ENCODE measurements around the gene HMCN2.

The HMCN2 gene

DNA sequence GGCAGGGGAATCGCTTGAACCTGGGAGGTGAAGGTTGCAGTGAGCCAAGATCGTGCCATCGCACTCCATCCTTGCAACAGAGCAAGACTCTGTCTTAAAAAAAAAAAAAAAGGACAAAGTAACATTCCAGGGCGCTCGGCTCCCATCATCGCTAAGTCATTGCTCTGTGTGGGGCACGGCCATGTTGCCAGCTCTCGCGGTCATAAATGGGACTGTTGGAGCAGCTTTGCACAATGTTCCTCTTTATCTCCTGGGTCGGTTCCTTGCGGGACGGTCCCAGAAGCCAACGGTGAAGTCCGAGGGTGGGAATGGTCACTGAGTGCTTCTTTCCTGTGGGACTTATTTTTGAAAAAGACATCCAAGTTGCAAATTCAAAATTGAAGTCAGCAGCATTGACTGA lies 65.5 kb downstream of the HMCN2 start:
- H3K27ac ChIP-seq, result no peak overlapping the region
- TF ChIP-seq, protein P1, sequence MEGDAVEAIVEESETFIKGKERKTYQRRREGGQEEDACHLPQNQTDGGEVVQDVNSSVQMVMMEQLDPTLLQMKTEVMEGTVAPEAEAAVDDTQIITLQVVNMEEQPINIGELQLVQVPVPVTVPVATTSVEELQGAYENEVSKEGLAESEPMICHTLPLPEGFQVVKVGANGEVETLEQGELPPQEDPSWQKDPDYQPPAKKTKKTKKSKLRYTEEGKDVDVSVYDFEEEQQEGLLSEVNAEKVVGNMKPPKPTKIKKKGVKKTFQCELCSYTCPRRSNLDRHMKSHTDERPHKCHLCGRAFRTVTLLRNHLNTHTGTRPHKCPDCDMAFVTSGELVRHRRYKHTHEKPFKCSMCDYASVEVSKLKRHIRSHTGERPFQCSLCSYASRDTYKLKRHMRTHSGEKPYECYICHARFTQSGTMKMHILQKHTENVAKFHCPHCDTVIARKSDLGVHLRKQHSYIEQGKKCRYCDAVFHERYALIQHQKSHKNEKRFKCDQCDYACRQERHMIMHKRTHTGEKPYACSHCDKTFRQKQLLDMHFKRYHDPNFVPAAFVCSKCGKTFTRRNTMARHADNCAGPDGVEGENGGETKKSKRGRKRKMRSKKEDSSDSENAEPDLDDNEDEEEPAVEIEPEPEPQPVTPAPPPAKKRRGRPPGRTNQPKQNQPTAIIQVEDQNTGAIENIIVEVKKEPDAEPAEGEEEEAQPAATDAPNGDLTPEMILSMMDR (IDR thresholded peaks at IDR 0.05), result no peak
- TF ChIP-seq ZFX (IDR thresholded peaks at IDR 0.05; ENCODE audit: borderline replicate concordance), result no peak

DNA sequence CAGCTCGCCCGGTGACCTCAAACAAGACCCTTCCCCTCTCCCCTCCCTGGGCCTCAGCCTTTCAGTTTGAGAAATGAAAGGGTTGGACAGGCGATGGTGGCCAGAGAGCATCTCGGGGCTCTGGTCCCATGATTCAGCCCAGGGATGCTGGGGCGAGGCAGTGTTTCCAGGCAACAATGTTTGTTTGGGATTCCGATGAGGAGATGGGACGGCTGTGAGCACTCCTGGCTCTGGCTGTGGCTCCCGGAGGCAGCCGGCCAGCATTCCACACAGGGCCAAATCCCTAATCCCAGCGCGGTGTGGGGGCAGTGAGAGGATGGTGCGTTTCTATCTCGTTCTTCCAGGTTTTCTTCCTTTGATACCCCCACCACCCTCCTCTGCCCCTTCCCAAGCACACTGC lies 66.0 kb downstream of the HMCN2 start:
- H3K27ac ChIP-seq, result no peak overlapping the region
- TF ChIP-seq, protein P1 (IDR thresholded peaks at IDR 0.05), result no peak
- TF ChIP-seq ZFX (IDR thresholded peaks at IDR 0.05; ENCODE audit: borderline replicate concordance), result no peak

DNA sequence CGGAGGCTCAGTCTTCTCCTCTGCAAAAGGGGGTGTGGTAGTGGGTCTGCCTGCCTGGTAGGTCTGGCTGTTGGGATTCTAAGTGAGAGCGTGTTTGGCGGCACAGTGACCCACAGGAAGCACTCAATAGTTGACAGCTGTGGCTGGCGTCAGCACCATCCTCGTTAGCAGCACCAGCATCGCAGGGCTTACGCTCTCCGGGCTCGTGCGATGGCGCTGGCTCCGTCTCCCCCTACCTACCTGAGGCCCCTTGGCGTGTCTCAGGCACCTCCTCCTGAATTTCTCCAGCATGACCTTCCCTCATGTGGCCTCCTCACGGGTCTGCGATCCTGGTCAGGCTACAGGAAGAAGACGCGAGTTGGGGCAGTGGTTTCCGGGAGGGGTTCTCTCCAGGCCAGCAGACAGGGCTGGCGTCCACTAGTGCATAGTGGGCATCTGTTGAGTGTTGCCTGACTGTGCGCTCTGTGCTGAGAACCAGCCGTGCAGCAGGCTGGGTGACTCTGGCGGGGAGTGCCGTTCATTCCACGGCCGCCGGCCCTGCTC lies 66.9 kb downstream of the HMCN2 start:
- TF ChIP-seq, protein P1 (IDR thresholded peaks at IDR 0.05), result no peak
- TF ChIP-seq ZFX (IDR thresholded peaks at IDR 0.05; ENCODE audit: borderline replicate concordance), result no peak
- H3K27ac ChIP-seq, result no peak overlapping the region

DNA sequence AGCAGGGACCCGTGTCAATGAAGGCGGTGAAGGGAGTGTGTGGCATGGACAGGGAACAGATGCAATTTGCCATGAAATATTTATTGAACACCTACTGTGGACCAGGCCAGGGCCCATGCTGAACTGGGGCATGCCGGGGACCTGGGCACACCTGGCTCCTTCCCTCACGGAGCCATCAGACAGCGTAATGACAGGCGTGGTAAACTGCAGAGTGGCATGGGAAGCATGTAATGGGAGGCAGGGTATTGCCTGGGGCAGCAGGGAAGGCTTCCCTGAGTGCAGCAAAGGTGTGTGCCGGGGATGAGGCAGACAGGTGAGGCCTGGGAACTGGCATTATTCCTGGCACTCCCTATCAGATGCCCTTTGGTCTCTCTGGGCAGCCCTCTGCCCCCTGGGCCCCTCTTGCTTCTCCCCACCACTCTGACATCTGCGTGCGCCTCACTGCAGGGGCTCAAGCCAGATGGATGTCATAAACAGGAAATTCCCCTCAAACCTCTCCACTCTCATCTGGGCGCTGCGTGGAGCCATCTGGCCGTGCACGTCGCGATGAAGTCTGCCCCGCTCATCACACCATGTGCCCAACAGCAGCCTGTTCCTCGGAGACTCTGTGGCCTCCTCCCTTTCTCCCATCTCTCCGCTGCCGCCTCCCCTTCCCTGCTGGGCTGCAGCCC lies 67.6 kb downstream of the HMCN2 start:
- no peak for TF ChIP-seq ZFX (IDR thresholded peaks at IDR 0.05; ENCODE audit: borderline replicate concordance)
- TF ChIP-seq, protein P1 (IDR thresholded peaks at IDR 0.05), result no peak
- no peak overlapping the region for H3K27ac ChIP-seq

DNA sequence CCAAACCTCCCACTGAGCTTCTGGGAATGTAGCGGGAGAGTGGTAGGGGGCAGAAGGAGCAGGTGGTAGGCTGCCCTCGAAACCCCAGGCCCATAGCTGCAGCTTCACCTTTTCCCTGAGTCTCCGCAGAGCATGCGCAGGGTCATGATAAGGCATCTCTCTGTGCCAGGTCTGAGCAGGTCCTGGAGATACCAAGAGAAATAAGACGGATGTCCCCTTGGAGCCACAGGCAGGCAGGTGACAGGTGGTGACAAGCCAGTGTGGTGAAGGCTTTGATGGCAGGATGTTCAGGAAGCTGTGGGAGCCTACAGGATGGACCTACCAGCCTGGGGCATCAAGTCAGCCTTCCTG lies 68.1 kb downstream of the HMCN2 start:
- H3K27ac ChIP-seq, result no peak overlapping the region

DNA sequence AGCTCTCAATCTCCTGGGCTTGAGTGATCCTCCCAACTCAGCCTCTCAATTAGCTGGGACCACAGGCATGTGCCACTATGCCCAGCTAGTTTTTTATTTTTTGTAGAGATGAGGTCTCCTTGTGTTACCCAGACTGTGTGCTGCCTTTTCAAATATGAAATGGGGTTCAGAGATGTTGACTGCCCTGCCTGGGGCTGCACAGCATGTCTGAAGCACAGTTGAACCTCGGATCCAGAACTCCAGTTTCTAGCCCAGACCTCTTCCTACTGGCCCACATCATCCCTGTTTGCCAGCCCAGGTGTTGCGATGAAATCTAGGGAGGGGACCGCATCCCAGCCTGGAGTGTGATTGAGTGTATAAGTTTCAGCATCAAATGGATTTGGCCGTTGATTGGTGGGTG lies 69.4 kb downstream of the HMCN2 start:
- H3K27ac ChIP-seq, result no peak overlapping the region
- TF ChIP-seq, protein P1 (IDR thresholded peaks at IDR 0.05), result no peak
- TF ChIP-seq ZFX (IDR thresholded peaks at IDR 0.05; ENCODE audit: borderline replicate concordance), result no peak

More for the DNA sequence above, 68.1 kb downstream of the HMCN2 start:
- TF ChIP-seq ZFX (IDR thresholded peaks at IDR 0.05; ENCODE audit: borderline replicate concordance), result no peak
- TF ChIP-seq, protein P1 (IDR thresholded peaks at IDR 0.05), result no peak

DNA sequence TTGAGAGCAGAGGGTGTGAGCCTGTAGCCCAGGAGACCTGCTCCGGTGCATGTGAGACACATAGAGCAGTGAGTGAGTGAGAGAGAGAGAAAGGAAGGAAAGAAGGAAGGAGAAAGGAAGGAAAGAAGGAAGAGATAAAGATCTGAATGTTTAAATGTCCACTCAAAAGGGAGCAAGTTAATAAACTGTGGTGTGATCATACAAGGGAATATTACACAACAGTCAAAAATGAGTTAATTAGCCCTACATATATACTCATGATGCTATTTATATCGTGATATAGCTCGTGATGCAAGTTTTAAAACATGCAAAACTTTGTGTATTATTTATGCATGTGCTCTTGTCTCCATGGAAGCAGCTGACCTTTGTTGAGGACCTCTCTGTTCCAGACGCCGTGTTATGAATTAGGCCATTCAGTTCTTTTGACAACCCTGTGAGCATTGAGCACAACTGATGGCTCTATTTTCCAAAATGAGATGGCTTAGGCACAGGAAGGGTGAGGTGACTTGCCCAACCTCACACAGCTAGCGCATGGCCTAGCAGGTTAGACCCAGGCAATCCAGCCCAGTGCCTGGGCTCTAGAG lies 70.6 kb downstream of the HMCN2 start:
- no peak for TF ChIP-seq ZFX (IDR thresholded peaks at IDR 0.05; ENCODE audit: borderline replicate concordance)
- TF ChIP-seq, protein P1 (IDR thresholded peaks at IDR 0.05), result no peak
- H3K27ac ChIP-seq, result no peak overlapping the region

Data from 22Rv1 (cell line).